Glomerular visceral epithelial cell (primary cell): ENCODE measurements around the gene KIF1B.

Experiments
- DNase-seq: peaks from one replicate; pipeline ENCODE4 v3.0.0-alpha.2; 2016; ENCODE audit errors: extremely low spot score

The KIF1B gene

DNA sequence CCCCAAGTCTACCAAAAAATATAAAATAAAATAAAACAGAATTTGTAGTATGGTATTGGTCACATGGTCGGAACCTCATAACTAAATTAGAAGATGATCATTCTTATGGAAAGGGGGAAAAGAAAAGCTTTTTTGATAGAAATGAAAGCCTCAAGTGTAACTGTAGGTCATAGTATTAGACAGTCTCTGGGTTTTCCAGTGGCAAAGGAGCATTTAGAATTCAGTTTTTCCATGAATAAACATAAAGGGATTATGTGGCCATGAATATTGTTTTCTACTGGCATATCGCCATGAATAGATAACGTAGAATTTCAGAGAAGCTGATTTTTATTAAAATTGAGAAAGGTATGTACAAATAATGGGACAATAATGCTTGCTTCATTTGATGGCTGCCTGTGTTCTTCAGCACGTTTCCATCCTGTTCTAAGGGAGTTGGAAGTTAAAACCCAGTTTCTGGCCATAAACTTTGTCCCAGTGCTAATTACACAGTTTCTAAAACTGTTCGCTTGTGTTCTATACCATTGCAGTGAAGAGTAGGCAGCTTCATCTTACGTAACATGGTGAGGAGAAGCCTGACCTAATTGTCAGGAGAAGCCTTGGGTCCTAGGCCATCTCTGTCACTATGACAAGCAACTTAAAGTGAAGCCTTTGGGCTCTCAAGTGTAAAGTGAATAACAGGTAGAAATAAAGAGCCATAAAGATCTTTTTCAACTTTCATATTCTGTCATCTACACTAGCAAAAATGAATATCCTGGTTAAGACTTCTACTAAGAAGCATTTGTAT is 118.0 kb downstream of the KIF1B start:
- DNase-seq = no peak

DNA sequence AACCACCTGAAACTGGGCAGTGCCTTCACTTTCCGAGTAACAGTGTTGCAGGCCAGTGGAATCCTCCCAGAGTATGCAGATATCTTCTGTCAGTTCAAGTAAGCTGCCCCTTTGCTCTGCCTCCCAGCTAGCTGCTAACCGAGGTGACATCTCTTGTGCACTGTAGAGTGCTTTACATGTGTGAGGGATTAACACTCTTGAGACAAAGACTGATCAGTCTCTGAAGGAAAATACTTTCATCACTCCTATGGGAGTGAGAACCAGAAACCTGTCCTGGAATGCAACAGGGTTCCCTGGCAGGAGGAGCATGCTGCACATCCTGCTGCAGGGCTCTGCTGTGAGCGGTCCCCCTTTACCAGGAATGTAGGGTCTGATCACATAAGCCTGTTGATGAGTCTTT is 127.1 kb downstream of the KIF1B start:
- no peak for DNase-seq

- DNase-seq = peak; percentile 50
Measured at GRCh38 chr1:10338047-10338446, 127.7 kb downstream of the KIF1B start.

GRCh38 chr1:10338611-10339010 is 128.2 kb downstream of the KIF1B start:
- DNase-seq = no peak

DNA sequence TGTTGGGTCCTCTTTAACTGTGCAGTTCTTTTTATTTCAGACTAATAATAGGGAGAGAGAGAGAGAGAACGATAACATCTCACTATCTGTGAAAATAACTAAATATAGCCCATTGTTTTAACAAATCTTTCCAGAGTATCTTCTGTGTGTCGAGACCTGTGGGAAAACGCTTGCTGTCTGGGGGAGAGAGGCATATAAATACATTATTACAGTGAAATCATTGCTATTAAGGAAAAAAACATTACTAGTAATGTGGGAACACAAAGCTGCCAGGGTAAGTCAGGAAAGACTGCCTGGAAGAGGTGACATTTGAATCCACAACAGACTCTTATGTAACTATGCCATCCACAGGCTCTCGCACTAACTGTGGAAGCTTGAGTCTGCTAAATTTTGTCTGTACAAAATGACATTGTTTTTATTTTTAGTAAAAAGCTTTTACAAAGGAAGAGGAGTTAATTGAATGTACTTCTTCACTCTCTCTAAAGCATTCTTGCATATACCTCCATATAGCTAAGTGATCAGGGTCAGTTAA is 128.7 kb downstream of the KIF1B start:
- no peak for DNase-seq

GRCh38 chr1:10339815-10340214 is 129.4 kb downstream of the KIF1B start:
- peak; percentile 47 for DNase-seq

- no peak for DNase-seq
Measured at GRCh38 chr1:10340930-10341590, 130.7 kb downstream of the KIF1B start.

GRCh38 chr1:10347109-10347508 is 136.7 kb downstream of the KIF1B start:
- no peak for DNase-seq

DNA sequence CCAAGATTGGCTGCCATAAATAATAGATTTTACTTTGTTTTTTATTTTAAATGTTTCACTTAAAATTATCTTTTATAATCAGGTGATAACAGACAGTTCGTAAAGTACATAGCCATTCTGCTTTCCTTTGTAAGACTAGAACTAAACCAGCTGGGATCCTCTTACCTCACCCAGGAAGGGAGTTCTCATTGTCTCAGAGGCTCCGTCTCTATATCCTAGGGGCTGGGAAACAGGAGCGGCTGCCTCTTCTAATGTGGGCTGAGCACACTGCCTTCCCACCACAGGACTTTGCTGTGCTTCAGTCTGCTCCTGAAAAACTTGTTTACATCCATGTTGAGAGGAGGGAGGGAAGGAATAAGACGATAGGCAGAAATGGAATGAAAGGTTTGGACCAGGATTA is 142.9 kb downstream of the KIF1B start:
- DNase-seq = no peak

DNA sequence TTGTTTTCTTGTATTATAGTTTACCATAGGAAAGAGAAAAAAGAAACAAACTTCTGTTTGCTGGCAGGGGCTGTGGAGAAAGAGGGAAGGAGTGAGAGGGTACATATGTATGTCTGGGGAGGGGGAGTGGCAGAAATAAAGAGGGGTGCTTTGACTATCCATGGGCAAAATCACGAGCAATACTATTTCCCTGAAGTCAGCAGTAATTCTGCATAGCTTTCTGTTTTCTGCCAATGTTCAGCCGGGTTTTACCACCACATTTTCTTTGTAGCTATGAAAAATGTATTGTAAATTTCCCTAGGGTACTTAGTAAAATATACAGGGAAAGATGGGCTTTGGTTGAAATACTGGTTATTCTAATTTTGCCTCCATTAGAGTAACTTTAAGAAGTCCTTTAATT is 143.3 kb downstream of the KIF1B start:
- no peak for DNase-seq

- no peak for DNase-seq
Measured at GRCh38 chr1:10360045-10360444, 149.7 kb downstream of the KIF1B start.

- DNase-seq = no peak
Measured at GRCh38 chr1:10361515-10361914, 151.1 kb downstream of the KIF1B start.

- DNase-seq = no peak
Measured at GRCh38 chr1:10368194-10368593, 157.8 kb downstream of the KIF1B start.

DNA sequence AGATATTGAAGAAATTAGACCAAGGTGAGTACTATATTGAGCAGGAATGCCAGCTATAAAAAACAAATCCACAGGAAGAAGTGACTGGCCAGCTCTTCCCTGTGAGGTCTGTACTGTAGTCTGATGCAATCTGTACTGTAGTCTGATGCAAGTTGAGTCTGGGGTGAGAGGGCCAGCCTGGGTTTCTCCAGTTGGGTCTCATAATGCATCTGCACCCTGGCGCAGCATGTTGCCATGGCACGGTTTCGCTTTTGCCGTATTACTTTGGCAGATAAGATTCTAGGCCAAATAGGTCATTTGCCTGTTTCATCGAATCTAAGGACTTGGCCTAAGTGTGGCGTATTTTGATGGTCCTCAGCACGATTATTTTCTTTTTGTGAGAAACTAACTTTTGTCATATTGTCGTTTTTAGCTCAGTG is 164.1 kb downstream of the KIF1B start:
- DNase-seq = no peak

DNA sequence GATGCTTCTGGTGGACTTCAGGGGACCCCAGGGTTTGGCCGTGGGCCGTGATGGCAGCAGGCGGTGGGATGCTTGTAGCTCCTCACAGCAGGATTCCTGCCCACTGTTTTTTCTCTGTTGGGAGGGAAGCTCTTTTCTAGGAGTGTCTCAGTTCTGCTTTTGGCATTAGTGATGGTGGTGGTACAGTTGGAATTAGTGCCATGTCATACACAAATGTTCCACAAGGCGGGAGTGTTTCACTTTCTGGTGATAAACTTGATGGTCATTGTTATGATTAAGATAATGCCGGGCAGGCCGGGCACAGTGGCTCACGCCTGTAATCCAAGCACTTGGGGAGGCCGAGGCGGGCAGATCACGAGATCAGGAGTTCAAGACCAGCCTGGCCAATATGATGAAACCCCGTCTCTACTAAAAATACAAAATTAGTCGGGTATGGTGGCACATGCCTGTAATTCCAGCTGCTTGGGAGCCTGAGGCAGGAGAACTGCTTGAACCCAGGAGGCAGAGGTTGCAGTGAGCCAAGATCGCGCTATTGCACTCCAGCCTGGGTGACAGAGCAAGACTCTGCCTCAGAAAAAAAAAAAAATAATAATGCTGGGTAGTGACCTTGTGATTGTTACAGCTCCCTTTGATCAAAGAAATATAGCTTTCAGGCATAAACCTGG is 167.1 kb downstream of the KIF1B start:
- DNase-seq = peak; percentile 65

- DNase-seq = no peak
Measured at GRCh38 chr1:10378081-10378841, 167.9 kb downstream of the KIF1B start.

DNA sequence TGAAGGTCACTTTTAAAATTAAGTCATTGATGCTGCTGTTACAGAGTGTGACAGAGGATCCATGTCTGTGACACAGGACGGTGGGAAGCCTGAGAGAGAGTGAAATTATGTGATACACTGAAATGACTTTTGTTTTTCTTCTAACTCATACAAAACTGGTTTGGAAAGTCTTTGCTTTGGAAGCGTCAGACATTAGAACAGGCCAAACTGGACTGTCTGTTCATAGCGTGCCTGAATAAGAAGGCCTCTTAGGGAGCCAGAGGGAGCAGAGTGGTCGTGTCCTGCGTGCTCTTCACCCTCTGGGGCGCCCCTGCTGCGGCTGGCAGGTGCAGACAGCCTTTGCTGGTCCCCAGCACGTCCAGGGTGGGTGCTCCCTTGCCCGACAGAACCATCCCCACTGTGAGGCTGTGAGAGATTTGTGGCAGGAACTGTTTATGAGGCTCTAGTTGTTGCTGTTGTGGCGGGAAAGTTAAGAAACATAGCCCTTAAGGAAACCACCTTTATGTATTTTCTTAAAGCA is 168.8 kb downstream of the KIF1B start:
- no peak for DNase-seq

DNA sequence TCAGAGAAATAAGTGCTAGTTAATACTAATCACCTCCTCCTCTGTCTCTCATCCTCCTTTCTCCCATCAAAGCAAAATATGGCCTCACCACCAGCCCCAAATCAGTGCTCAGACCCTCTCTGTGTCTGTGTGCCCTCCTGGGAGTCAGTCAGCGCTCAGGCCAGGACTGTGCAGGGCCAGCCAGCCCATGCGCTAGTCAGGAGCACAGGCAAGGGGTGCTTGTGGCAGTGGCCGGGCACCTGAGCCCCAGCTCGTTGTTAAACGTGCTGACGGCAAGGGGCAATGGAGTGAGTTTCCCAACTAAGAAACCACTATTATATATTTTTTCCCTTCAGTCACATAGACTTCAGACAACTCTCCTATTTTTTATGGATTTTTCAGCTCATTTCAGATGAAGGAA is 169.3 kb downstream of the KIF1B start:
- DNase-seq = no peak

- peak; percentile 55 for DNase-seq
Measured at GRCh38 chr1:10380594-10381275, 170.4 kb downstream of the KIF1B start.

DNA sequence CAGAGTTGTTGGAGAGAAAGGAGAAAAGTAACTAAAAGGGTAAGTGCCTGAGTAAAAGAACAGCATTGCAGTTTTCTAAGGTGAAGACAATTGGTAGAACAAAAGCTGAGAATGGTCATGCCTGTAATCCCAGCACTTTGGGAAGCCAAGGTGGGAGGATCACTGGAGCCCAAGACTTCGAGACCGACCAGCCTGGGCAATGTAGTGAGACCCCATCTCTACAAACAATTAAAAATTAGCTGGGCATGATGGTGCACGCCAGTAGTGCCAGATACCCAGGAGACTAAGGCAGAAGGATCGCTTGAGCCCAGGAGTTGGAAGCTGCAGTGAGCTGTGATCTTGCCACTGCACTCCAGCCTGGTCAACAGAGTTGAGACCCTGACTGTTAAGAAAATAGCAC is 173.3 kb downstream of the KIF1B start:
- DNase-seq = no peak

DNA sequence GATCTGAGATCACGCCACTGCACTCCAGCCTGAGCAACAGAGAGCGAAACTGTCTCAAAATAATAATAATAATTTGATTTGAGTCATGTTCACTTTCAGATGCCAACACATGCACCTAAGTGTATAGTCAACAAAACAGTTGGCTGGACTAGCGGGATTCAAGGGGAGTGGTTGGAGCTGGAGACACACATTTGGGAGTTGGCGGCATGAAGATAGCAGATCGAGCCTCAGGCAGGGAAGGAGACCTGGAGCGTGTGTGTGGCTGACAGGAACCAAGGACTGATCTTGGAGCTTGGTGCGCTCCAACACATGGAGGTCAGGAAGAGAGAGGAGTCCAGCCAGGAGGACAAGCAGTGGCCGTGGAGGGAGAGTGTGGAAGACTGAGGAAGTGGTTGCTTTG is 173.8 kb downstream of the KIF1B start:
- DNase-seq = no peak
